Activated B cell treated with CpG ODN at 0.5 μM for 24 hours (primary cell): ENCODE data around the gene CAMK2A. TPM values are rescaled to one million over a fixed set of nuclear protein-coding genes. Genes with fewer than 3 reads are reported as not detected.

Experiments
- ATAC-seq: fragments of 200-7000 bp; cut with Tn5 transposase; one replicate; pipeline ENCODE4 v1.10.0; 2021; ENCODE audit warnings: low read depth, mild to moderate bottlenecking, moderate library complexity
- CTCF ChIA-PET: fragments of 350-600 bp; sonication (Branson Sonifier 250); formaldehyde crosslinking; loops from one replicate; lab custom pipeline; 2021; ENCODE audit warnings: antibody characterized with exemption; lab: Charles Lee
- POLR2A ChIA-PET: fragments of 350-600 bp; sonication (Branson Sonifier 250); formaldehyde crosslinking; loops from one replicate; lab custom pipeline; 2021; ENCODE audit warnings: antibody characterized with exemption; lab: Charles Lee
- DNase-seq: peaks from one replicate; pipeline ENCODE4 v3.0.0; 2022
- H3K27ac Mint-ChIP-seq: one replicate; pipeline ENCODE4 v1.8.0; 2020; ENCODE audit warnings: mixed read lengths
- H3K27me3 Mint-ChIP-seq: one replicate; pipeline ENCODE4 v1.8.0; 2021; ENCODE audit warnings: mixed read lengths
- H3K36me3 Mint-ChIP-seq: one replicate; pipeline ENCODE4 v1.8.0; 2021; ENCODE audit warnings: low read depth, mixed read lengths
- H3K4me1 Mint-ChIP-seq: one replicate; pipeline ENCODE4 v1.8.0; 2021; ENCODE audit warnings: mixed read lengths
- H3K4me3 Mint-ChIP-seq: one replicate; pipeline ENCODE4 v1.8.0; 2020; ENCODE audit warnings: mild to moderate bottlenecking, mixed read lengths
- H3K9me3 Mint-ChIP-seq: one replicate; pipeline ENCODE4 v1.8.0; 2020; ENCODE audit warnings: mixed read lengths
- CTCF ChIP-seq: fragments of 200-600 bp; IDR thresholded peaks from one replicate; pipeline ENCODE4 v1.8.0; 2022; ENCODE audit warnings: antibody characterized with exemption, mild to moderate bottlenecking
- intact Hi-C: fragments of 100-400 bp; cut with micrococcal nuclease; formaldehyde crosslinking; loops from one replicate; pipeline ENCODE4 v1.15.1; 2024
- total RNA-seq: library from RNA; stranded (reverse); gene quantifications from 2 replicates; pipeline ENCODE4 v1.2.3, GENCODE V29; 2022

Gene CAMK2A
- total RNA-seq, 1 donor from 2014 or later: not detected

DNA sequence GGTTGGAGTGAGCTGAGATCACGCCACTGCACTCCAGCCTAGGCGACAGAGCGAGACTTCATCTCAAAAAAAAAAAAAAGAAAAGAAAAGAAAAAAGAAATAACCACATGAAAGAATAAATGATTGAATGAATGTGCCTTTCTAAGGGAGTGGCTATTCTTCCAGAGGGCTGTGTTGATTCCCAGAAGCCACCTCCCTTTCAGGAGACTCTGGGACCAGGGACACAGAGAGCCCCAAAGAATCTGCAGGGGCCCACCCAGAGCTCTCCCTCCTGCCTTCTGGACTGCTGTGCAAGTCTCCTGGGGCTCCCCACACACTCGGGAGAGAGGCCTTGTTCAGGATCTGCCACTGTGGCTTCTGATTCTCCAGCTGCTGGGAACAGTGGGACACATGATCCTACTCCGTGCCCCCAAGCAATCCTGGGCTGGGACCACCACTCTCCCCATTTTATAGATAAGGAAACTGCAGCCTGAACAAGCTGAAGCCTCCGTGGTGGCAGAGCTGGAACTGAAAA, 23.6 kb downstream of the CAMK2A start:
- Mint-ChIP-seq H3K9me3 (no peaks in the 10 kb centered on the region), H3K27me3 (no peaks in the 10 kb centered on the region), H3K27ac (no peak overlapping the region), H3K4me1 (no peaks in the 10 kb centered on the region), H3K36me3 (no peaks in the 10 kb centered on the region), H3K4me3 (no peak overlapping the region)
- no peak for TF ChIP-seq CTCF
- ATAC-seq (no peak), DNase-seq (no peak)
- POLR2A ChIA-PET: no interaction called here
- intact Hi-C loops: no loop called here
- CTCF ChIA-PET: no interaction called here

GRCh38 chr5:150264667-150265603, 24.6 kb downstream of the CAMK2A start:
- ATAC-seq (no peak), DNase-seq (no peak)
- Mint-ChIP-seq H3K36me3 (no peaks in the 10 kb centered on the region), H3K27ac (no peak overlapping the region), H3K9me3 (no peaks in the 10 kb centered on the region), H3K27me3 (no peaks in the 10 kb centered on the region), H3K4me3 (no peak overlapping the region), H3K4me1 (no peaks in the 10 kb centered on the region)
- POLR2A ChIA-PET: no interaction called here
- intact Hi-C loops: no loop called here
- CTCF ChIA-PET: no interaction called here
- no peak for TF ChIP-seq CTCF

DNA sequence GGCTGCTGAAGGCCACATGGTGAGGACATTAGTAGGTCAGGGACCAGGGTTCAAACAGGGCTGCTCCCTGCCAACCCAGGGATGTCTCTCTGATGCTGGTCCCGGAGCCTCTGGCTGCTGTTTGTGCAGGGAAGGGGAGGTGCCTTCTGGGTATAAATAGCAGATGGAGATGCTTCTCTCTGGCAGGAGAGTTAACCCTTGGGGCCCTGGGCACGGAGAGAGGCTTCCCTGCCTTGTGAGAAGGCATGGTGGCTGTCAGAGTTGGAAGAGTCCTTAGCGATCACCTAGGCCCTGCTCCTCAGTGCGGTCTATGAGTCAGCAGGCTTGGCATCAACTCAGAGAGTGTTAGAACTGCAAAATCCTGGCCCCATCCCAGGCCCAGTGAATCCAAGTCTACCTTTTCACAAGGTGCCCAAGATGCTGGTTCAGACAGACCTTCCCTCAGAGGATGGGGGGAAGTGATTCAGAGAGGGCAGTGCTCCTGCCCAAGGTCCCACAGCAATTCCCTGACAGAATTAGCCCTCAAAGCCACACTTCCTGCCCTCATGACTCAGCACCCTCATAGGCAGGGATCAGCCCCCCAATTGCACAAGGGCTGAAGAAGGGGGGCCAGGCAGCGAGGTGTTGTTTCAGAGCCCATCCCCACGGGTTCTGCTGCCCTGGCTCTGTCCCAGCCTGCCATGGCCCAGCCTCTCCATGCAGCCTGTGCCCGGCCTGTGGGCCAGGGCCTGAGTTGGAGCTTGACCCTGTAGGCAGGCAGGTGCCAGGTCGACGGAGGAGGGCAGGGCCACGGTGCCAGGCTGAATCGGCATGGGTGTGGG, 25.6 kb downstream of the CAMK2A start:
- Mint-ChIP-seq H3K36me3 (no peaks in the 10 kb centered on the region), H3K9me3 (no peaks in the 10 kb centered on the region), H3K4me3 (no peak overlapping the region), H3K27me3 (no peaks in the 10 kb centered on the region), H3K27ac (no peak overlapping the region), H3K4me1 (no peaks in the 10 kb centered on the region)
- CTCF ChIA-PET: no interaction called here
- TF ChIP-seq CTCF: no peak
- DNase-seq (no peak), ATAC-seq (no peak)
- intact Hi-C loops: no loop called here
- POLR2A ChIA-PET: no interaction called here

- H3K4me1 Mint-ChIP-seq: no peaks in the 10 kb centered on the region
- H3K27ac Mint-ChIP-seq: no peak overlapping the region
- TF ChIP-seq CTCF: no peak
- POLR2A ChIA-PET: no interaction called here
- no peak for ATAC-seq
- no peaks in the 10 kb centered on the region for H3K36me3 Mint-ChIP-seq
- H3K27me3 Mint-ChIP-seq: no peaks in the 10 kb centered on the region
- no peaks in the 10 kb centered on the region for H3K9me3 Mint-ChIP-seq
- no peak for DNase-seq
- intact Hi-C loops: no loop called here
- CTCF ChIA-PET: no interaction called here
- no peak overlapping the region for H3K4me3 Mint-ChIP-seq
Measured at GRCh38 chr5:150263375-150263775, 26.2 kb downstream of the CAMK2A start.

- no peak overlapping the region for H3K4me3 Mint-ChIP-seq
- no peaks in the 10 kb centered on the region for H3K4me1 Mint-ChIP-seq
- H3K27ac Mint-ChIP-seq: no peak overlapping the region
- DNase-seq: no peak
- ATAC-seq: no peak
- no peaks in the 10 kb centered on the region for H3K9me3 Mint-ChIP-seq
- no peak for TF ChIP-seq CTCF
- no peaks in the 10 kb centered on the region for H3K27me3 Mint-ChIP-seq
- ChIA-PET POLR2A (no interaction called here), CTCF (no interaction called here)
- intact Hi-C loops: no loop called here
- no peaks in the 10 kb centered on the region for H3K36me3 Mint-ChIP-seq
Measured at GRCh38 chr5:150262502-150262901, 27.1 kb downstream of the CAMK2A start.
